Endothelial cell of umbilical vein (primary cell): Measurements from ENCODE around the gene ATP6V0D1. TPM values are rescaled to one million over a fixed set of nuclear protein-coding genes. Genes with fewer than 3 reads are reported as not detected.

Experiments
- BruUV-seq: library from RNA; stranded (reverse); fragments of 400-500 nt; replicated peaks from 2 replicates; lab custom pipeline; 2021; lab: Mats Ljungman, UMichigan
- CTCF ChIA-PET: fragments of 300-600, 350-600 bp; sonication (Branson Sonifier 250); formaldehyde crosslinking; loops from one replicate; lab custom pipeline; 2021; ENCODE audit warnings: antibody characterized with exemption, inconsistent platforms; lab: Charles Lee
- POLR2A ChIA-PET: fragments of 300-600, 350-600 bp; sonication (Branson Sonifier 250); formaldehyde crosslinking; loops from one replicate; lab custom pipeline; 2021; ENCODE audit warnings: antibody characterized with exemption, inconsistent platforms; lab: Charles Lee
- DNase-seq: peaks from one replicate; pipeline ENCODE4 v3.0.0-alpha.2; 2011; ENCODE audit warnings: low read depth, low spot score
- FAIRE-seq: peaks from 2 replicates; lab custom pipeline; 2011; peaks lifted over from hg19 to GRCh38; lab: Jason Lieb, UNC
- H2AFZ ChIP-seq: 2 replicates; pipeline ENCODE4 v1.6.0; 2012; ENCODE audit warnings: low read depth, low read length, control low read depth, inconsistent platforms
- H3K27ac ChIP-seq: 2 replicates; pipeline ENCODE4 v1.5.1; 2011; ENCODE audit warnings: low read depth, mild to moderate bottlenecking, control low read depth, low read length, moderate library complexity; ENCODE audit not compliant: insufficient read depth
- H3K27me3 ChIP-seq, 2 experiments: 2 replicates each; pipeline versions ENCODE4 v1.6.0 to v1.6.1; 2011; ENCODE audit warnings: low read length in 2 of 2, mixed read lengths in 1 of 2; ENCODE audit not compliant: control insufficient read depth in 2 of 2, insufficient read depth in 2 of 2
- H3K36me3 ChIP-seq, 2 experiments: 2 replicates in 1 of 2; 3 replicates in 1 of 2; pipeline ENCODE4 v1.5.1; 2011; ENCODE audit warnings: low read length in 2 of 2, mild to moderate bottlenecking in 1 of 2, moderate library complexity in 1 of 2; ENCODE audit not compliant: control insufficient read depth in 2 of 2, insufficient read depth in 2 of 2; ENCODE audit errors: extremely low read depth in 1 of 2
- H3K4me1 ChIP-seq: 3 replicates; pipeline ENCODE4 v1.5.1; 2011; ENCODE audit warnings: mild to moderate bottlenecking, low read length; ENCODE audit not compliant: control insufficient read depth, insufficient read depth; ENCODE audit errors: extremely low read depth
- H3K4me2 ChIP-seq: 2 replicates; pipeline ENCODE4 v1.6.1; 2011; ENCODE audit warnings: low read length, control low read depth, mixed read lengths; ENCODE audit not compliant: insufficient read depth
- H3K4me3 ChIP-seq, 3 experiments: fragments of 200-600 bp in 1 of 3; sonication (generic), shearing (Covaris generic) in 1 of 3; replicated peaks in 1 of 3; 2 replicates each; pipeline ENCODE4 v1.5.1; 2011 to 2016; ENCODE audit warnings: control low read depth in 3 of 3, low read length in 3 of 3, mild to moderate bottlenecking in 2 of 3, inconsistent platforms in 1 of 3, low read depth in 1 of 3, moderate library complexity in 1 of 3; ENCODE audit not compliant: insufficient read depth in 1 of 3
- H3K79me2 ChIP-seq: 2 replicates; pipeline ENCODE4 v1.6.0; 2012; ENCODE audit warnings: low read length, inconsistent platforms; ENCODE audit not compliant: control insufficient read depth, insufficient read depth
- H3K9ac ChIP-seq: replicated peaks from 2 replicates; pipeline ENCODE3; 2011; ENCODE audit warnings: low read length, control low read depth; ENCODE audit not compliant: insufficient read depth; ENCODE audit errors: extremely low read depth
- H3K9me1 ChIP-seq: replicated peaks from 3 replicates; pipeline ENCODE4 v1.6.0; 2011; ENCODE audit warnings: mild to moderate bottlenecking, low read length; ENCODE audit not compliant: control insufficient read depth, insufficient read depth; ENCODE audit errors: extremely low read depth
- H3K9me3 ChIP-seq: replicated peaks from 2 replicates; pipeline ENCODE4 v1.5.1; 2012; ENCODE audit warnings: low read length, inconsistent platforms; ENCODE audit not compliant: control insufficient read depth, insufficient read depth
- H4K20me1 ChIP-seq: replicated peaks from 2 replicates; pipeline ENCODE3; 2011; ENCODE audit warnings: mild to moderate bottlenecking, low read length; ENCODE audit not compliant: control insufficient read depth, insufficient read depth; ENCODE audit errors: extremely low read depth
- EZH2 ChIP-seq: IDR thresholded peaks from 2 replicates; pipeline ENCODE4 v1.6.1; 2012; ENCODE audit warnings: borderline replicate concordance, low read depth, mild to moderate bottlenecking, moderate library complexity, low read length, inconsistent platforms; ENCODE audit not compliant: severe bottlenecking
- FOS ChIP-seq: IDR thresholded peaks from 2 replicates; pipeline ENCODE4 v1.6.1; 2011; ENCODE audit warnings: mild to moderate bottlenecking, low read length, moderate library complexity, borderline replicate concordance; ENCODE audit not compliant: insufficient read depth
- GATA2 ChIP-seq: IDR thresholded peaks from 2 replicates; pipeline ENCODE4 v1.7.0; 2011; ENCODE audit warnings: low read depth, mild to moderate bottlenecking, moderate library complexity, mixed read lengths, low read length; ENCODE audit not compliant: insufficient read length, insufficient read depth
- JUN ChIP-seq: IDR thresholded peaks from 2 replicates; pipeline ENCODE4 v1.6.1; 2011; ENCODE audit warnings: borderline replicate concordance, low read depth; ENCODE audit not compliant: insufficient read length, insufficient read depth
- MAX ChIP-seq: IDR thresholded peaks from 2 replicates; pipeline ENCODE4 v1.6.1; 2011; ENCODE audit not compliant: insufficient read depth, insufficient read length
- MYC ChIP-seq: IDR thresholded peaks from one replicate; pipeline ENCODE4 v1.6.1; 2011; ENCODE audit warnings: mild to moderate bottlenecking, low read depth, low read length
- POLR2A ChIP-seq: IDR thresholded peaks from 2 replicates; pipeline ENCODE4 v1.6.1; 2012; ENCODE audit warnings: low read depth, mild to moderate bottlenecking, control low read depth, low read length
- POLR2AphosphoS5 ChIP-seq: IDR thresholded peaks from 2 replicates; pipeline ENCODE4 v1.6.1; 2012; ENCODE audit warnings: low read depth, mild to moderate bottlenecking, control low read depth, low read length, moderate library complexity; ENCODE audit not compliant: insufficient read depth
- dilution Hi-C: fragments of 300-500 bp; cut with MboI; formaldehyde crosslinking; loops from one replicate; pipeline ENCODE4 v1.15.0; 2019; ENCODE audit warnings: low sequenced_read_pairs; ENCODE audit not compliant: extremely low pct_ligation_motif_present
- intact Hi-C: fragments of 100-400 bp; cut with micrococcal nuclease; formaldehyde crosslinking; loops from one replicate; pipeline ENCODE4 v1.10.0; 2022
- polyA plus RNA-seq, 4 experiments: library from polyadenylated mRNA; depleted of rRNA in 3 of 4; stranded (reverse) in 3 of 4; unstranded in 1 of 4; fragments of >200 nt; gene quantifications; 2 replicates each; pipeline versions ENCODE4 v1.2.1 to v1.2.3, GENCODE V29; 2011 to 2012; ENCODE audit warnings: missing spikeins in 1 of 4
- total RNA-seq: library from RNA; stranded (reverse); gene quantifications from 2 replicates; pipeline ENCODE4 v1.2.3, GENCODE V29; 2021

ATP6V0D1 gene
- total and polyA plus RNA-seq, 2 donors (not counting 3 experiments of a cell fraction or from before 2014, with no cell fraction given), result 82.8 to 232 TPM

GRCh38 chr16:67413978-67414911 is 66.7 kb downstream of the ATP6V0D1 start:
- dilution Hi-C loops (no loop called here), intact Hi-C loops (no loop called here)
- no peak overlapping the region for H3K9ac ChIP-seq
- H2AFZ ChIP-seq, result no peak overlapping the region
- no peak overlapping the region for H3K27ac ChIP-seq
- ChIA-PET CTCF (interaction anchor here (0.9 to 5.6 kb wide), 5 partner anchors 14 to 154 kb away, joined by 3 to 35 read pairs (median 5); partner anchors contain the start of gene LRRC36), POLR2A (interaction anchor here (1.0 kb wide), 1 partner anchor 167 kb away, joined by 3 read pairs; the partner anchor contains the start of gene FHOD1)
- FAIRE-seq (peak; percentile 77), DNase-seq (no peak)
- no peaks in the 10 kb centered on the region for H3K9me1 ChIP-seq
- no peaks in the 10 kb centered on the region for H4K20me1 ChIP-seq
- H3K4me1 ChIP-seq, result peaks cover 13% of the 10 kb centered on the region
- TF ChIP-seq MAX (no peak), EZH2 (no peak), FOS (no peak), POLR2AphosphoS5 (no peak), MYC (no peak), JUN (no peak), POLR2A (no peak), GATA2 (no peak)
- H3K79me2 ChIP-seq, result peaks cover 2% of the 10 kb centered on the region
- no TSS peak for BruUV-seq
- no peak overlapping the region for H3K4me3 ChIP-seq
- H3K27me3 ChIP-seq, result no peaks in the 10 kb centered on the region
- no peaks in the 10 kb centered on the region for H3K36me3 ChIP-seq
- no peak overlapping the region for H3K4me2 ChIP-seq
- H3K9me3 ChIP-seq, result no peaks in the 10 kb centered on the region
